Measurements from ENCODE around the gene HS3ST5.
A peak's percentile ranks its signal among the peaks of the same experiment; 100 is the strongest.
"Not testable (repeated sequence)": the region's sequence is repeated elsewhere in the genome, so short reads cannot be mapped to it uniquely, and the experiment has no call there.

HS3ST5 gene

GRCh38 chr6:114153448-114153847, 189.4 kb downstream of the HS3ST5 start:
- POLR2A ChIA-PET: no interaction called here
- CTCF ChIA-PET: no interaction called here

GRCh38 chr6:114151064-114151690, 191.6 kb downstream of the HS3ST5 start:
- CTCF ChIA-PET: interaction anchor here (0.8 kb wide), 1 partner anchor 42 kb away, joined by 4 read pairs; no protein-coding TSS in a partner anchor
- POLR2A ChIA-PET: no interaction called here
- TF ChIP-seq LEF1 (IDR thresholded peaks at IDR 0.05; ENCODE audit: borderline replicate concordance): 0 out of 2 replicates have a peak, but pooled peaks have one; percentile 39
- TF ChIP-seq PKNOX1 (IDR thresholded peaks at IDR 0.05): no peak
- TF ChIP-seq L3MBTL2 (conservative IDR thresholded peaks at IDR 0.05): no peak
- TF ChIP-seq NFRKB (IDR thresholded peaks at IDR 0.05): no peak
- TF ChIP-seq BHLHE40 (IDR thresholded peaks at IDR 0.05; ENCODE audit: borderline replicate concordance): no peak
- no peak for DNase-seq (ENCODE audit: extremely low spot score)

More at GRCh38 chr6:114153448-114153847, 189.4 kb downstream of the HS3ST5 start:
- no peak for DNase-seq (ENCODE audit: extremely low spot score)
- TF ChIP-seq FOXA1 (IDR thresholded peaks at IDR 0.05) (no peak), L3MBTL2 (conservative IDR thresholded peaks at IDR 0.05) (no peak), CTBP1 (IDR thresholded peaks at IDR 0.05; ENCODE audit: borderline replicate concordance) (no peak), SP1 (IDR thresholded peaks at IDR 0.05) (no peak), PKNOX1 (IDR thresholded peaks at IDR 0.05) (no peak), ARNT (IDR thresholded peaks at IDR 0.05) (no peak), ELF4 (IDR thresholded peaks at IDR 0.05) (no peak), NFRKB (IDR thresholded peaks at IDR 0.05) (no peak), BHLHE40 (IDR thresholded peaks at IDR 0.05; ENCODE audit: borderline replicate concordance) (no peak), SUZ12 (IDR thresholded peaks at IDR 0.05) (no peak)

GRCh38 chr6:114149182-114149581, 193.6 kb downstream of the HS3ST5 start:
- POLR2A ChIA-PET; DNase-seq (ENCODE audit: extremely low spot score); CTCF ChIA-PET: not testable (repeated sequence)

GRCh38 chr6:114144887-114145851, 197.7 kb downstream of the HS3ST5 start:
- ChIA-PET CTCF (interaction anchor here (0.5 to 1.3 kb wide), 2 partner anchors 37 to 1809 kb away, joined by 3 to 5 read pairs; no protein-coding TSS in a partner anchor), POLR2A (no interaction called here)
- DNase-seq (ENCODE audit: extremely low spot score): no peak
- TF ChIP-seq FOXK2 (IDR thresholded peaks at IDR 0.05): no peak
- TF ChIP-seq ZNF384 (IDR thresholded peaks at IDR 0.05): no peak
- no peak for TF ChIP-seq ELF4 (IDR thresholded peaks at IDR 0.05)
- TF ChIP-seq L3MBTL2 (conservative IDR thresholded peaks at IDR 0.05): no peak
- no peak for TF ChIP-seq ARNT (IDR thresholded peaks at IDR 0.05)
- TF ChIP-seq BHLHE40 (IDR thresholded peaks at IDR 0.05; ENCODE audit: borderline replicate concordance): no peak
- no peak for TF ChIP-seq PKNOX1 (IDR thresholded peaks at IDR 0.05)

GRCh38 chr6:114142258-114142657, 200.6 kb downstream of the HS3ST5 start:
- ChIA-PET POLR2A (no interaction called here), CTCF (interaction anchor here (0.7 kb wide), 1 partner anchor 91 kb away, joined by 3 read pairs; no protein-coding TSS in a partner anchor)
- TF ChIP-seq NFRKB (IDR thresholded peaks at IDR 0.05) (no peak), ARNT (IDR thresholded peaks at IDR 0.05) (no peak), FOXA1 (IDR thresholded peaks at IDR 0.05) (no peak), FOXM1 (IDR thresholded peaks at IDR 0.05; ENCODE audit: borderline replicate concordance) (no peak), SUZ12 (IDR thresholded peaks at IDR 0.05) (no peak), FOXK2 (IDR thresholded peaks at IDR 0.05) (no peak), BHLHE40 (IDR thresholded peaks at IDR 0.05; ENCODE audit: borderline replicate concordance) (no peak), L3MBTL2 (conservative IDR thresholded peaks at IDR 0.05) (no peak), ZNF384 (IDR thresholded peaks at IDR 0.05) (no peak), ELF4 (IDR thresholded peaks at IDR 0.05) (no peak), CTBP1 (IDR thresholded peaks at IDR 0.05; ENCODE audit: borderline replicate concordance) (no peak), SP1 (IDR thresholded peaks at IDR 0.05) (no peak), PKNOX1 (IDR thresholded peaks at IDR 0.05) (no peak), LEF1 (IDR thresholded peaks at IDR 0.05; ENCODE audit: borderline replicate concordance) (no peak), TARDBP (IDR thresholded peaks at IDR 0.05) (no peak), HDGF (IDR thresholded peaks at IDR 0.05; ENCODE audit: borderline replicate concordance) (no peak)
- DNase-seq (ENCODE audit: extremely low spot score): no peak

GRCh38 chr6:114140416-114140815, 202.4 kb downstream of the HS3ST5 start:
- ChIA-PET CTCF (no interaction called here), POLR2A (no interaction called here)
- no peak for DNase-seq (ENCODE audit: extremely low spot score)
- TF ChIP-seq L3MBTL2 (conservative IDR thresholded peaks at IDR 0.05) (0 out of 2 replicates have a peak, but pooled peaks have one; percentile 15), FOXK2 (IDR thresholded peaks at IDR 0.05) (no peak)
